ENCODE results near the gene NKX1-1. TPM values are rescaled to one million over a fixed set of nuclear protein-coding genes. Genes with fewer than 3 reads are reported as not detected.

Gene NKX1-1
- total and polyA plus RNA-seq, 5 donors from 2014 or later = not detected

DNA sequence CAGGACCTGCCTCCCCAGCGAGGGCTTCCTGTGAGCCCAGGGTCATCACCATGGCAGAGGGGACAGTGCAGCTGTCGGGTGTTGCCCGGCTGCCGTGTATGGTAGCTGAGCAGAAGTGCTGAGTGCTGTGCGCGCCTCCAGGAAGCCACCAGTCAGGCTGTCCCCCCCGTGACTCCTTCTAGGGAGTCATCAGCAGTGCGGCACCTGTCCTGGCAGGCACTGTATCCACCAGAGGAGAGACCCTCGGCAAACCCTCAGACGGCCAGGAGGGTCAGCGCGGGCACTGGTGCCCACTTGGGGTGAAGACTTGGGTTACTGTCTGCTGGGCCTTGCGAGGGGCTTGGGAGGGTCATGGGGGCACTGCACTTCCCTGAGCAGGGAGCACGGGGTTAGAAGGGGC lies 50.9 kb downstream of the NKX1-1 start:
- Mint-ChIP-seq H3K9me3 (no peaks in the 10 kb centered on the region), H3K4me1 (peaks cover 0 to 14% (median 6%) of the 10 kb centered on the region in 4 donors), H3K36me3 (peaks cover 13% of the 10 kb centered on the region), H3K4me3 (no peak overlapping the region), H3K27ac (no peak overlapping the region), H3K27me3 (no peaks in the 10 kb centered on the region)
- Histone ChIP-seq H3K36me3 (ENCODE audit: control insufficient read depth, insufficient read depth, low read length) (peaks cover 11% of the 10 kb centered on the region), H3K4me3 (ENCODE audit: low read depth, low read length) (no peak overlapping the region), H3K27ac (ENCODE audit: insufficient read depth, low read length, poor library complexity, severe bottlenecking) (no peak overlapping the region), H3K4me1 (ENCODE audit: control insufficient read depth, insufficient read depth, low read length, poor library complexity, severe bottlenecking) (peaks cover 8% of the 10 kb centered on the region), H3K9me3 (ENCODE audit: control insufficient read depth in 2 of 2, low read length in 2 of 2) (no peaks in the 10 kb centered on the region), H3K27me3 (ENCODE audit: control insufficient read depth, insufficient read depth, low read length) (no peaks in the 10 kb centered on the region)
- DNase-seq (no peak), ATAC-seq (ENCODE audit: low read depth in 2 of 2) (no peak)

DNA sequence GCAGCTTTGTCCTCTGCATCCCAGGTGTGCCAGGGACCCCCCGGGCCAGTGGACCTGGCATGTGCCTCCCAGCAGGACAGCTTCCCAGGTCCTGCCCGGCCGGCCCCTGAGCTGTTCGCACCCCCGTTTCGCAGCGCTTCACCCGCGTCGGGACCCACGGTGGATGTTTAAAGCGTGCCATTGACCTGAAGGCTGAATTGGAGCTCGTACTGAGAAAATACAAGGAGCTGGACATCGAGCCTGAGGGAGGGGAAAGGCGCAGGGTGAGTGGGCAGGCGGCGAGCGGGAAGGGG lies 51.3 kb downstream of the NKX1-1 start:
- Histone ChIP-seq H3K4me1 (ENCODE audit: control insufficient read depth, insufficient read depth, low read length, poor library complexity, severe bottlenecking) (peaks cover 8% of the 10 kb centered on the region), H3K36me3 (ENCODE audit: control insufficient read depth, insufficient read depth, low read length) (peaks cover 11% of the 10 kb centered on the region), H3K27me3 (ENCODE audit: control insufficient read depth, insufficient read depth, low read length) (no peaks in the 10 kb centered on the region), H3K4me3 (ENCODE audit: low read depth, low read length) (no peak overlapping the region), H3K27ac (ENCODE audit: insufficient read depth, low read length, poor library complexity, severe bottlenecking) (no peak overlapping the region), H3K9me3 (ENCODE audit: control insufficient read depth in 2 of 2, low read length in 2 of 2) (no peaks in the 10 kb centered on the region)
- DNase-seq (no peak), ATAC-seq (ENCODE audit: low read depth in 2 of 2) (no peak)
- Mint-ChIP-seq H3K27ac (no peak overlapping the region), H3K4me1 (peaks cover 0 to 18% (median 7%) of the 10 kb centered on the region in 4 donors), H3K27me3 (no peaks in the 10 kb centered on the region), H3K9me3 (no peaks in the 10 kb centered on the region), H3K4me3 (no peak overlapping the region), H3K36me3 (peaks cover 13% of the 10 kb centered on the region)

- Mint-ChIP-seq H3K36me3 (peaks cover 13% of the 10 kb centered on the region), H3K4me3 (no peak overlapping the region), H3K27ac (no peak overlapping the region), H3K9me3 (no peaks in the 10 kb centered on the region), H3K4me1 (peaks cover 0 to 19% (median 9%) of the 10 kb centered on the region in 4 donors), H3K27me3 (no peaks in the 10 kb centered on the region)
- Histone ChIP-seq H3K9me3 (ENCODE audit: control insufficient read depth in 2 of 2, low read length in 2 of 2) (no peaks in the 10 kb centered on the region), H3K36me3 (ENCODE audit: control insufficient read depth, insufficient read depth, low read length) (peaks cover 11% of the 10 kb centered on the region), H3K27ac (ENCODE audit: insufficient read depth, low read length, poor library complexity, severe bottlenecking) (no peak overlapping the region), H3K4me3 (ENCODE audit: low read depth, low read length) (no peak overlapping the region), H3K4me1 (ENCODE audit: control insufficient read depth, insufficient read depth, low read length, poor library complexity, severe bottlenecking) (peaks cover 8% of the 10 kb centered on the region), H3K27me3 (ENCODE audit: control insufficient read depth, insufficient read depth, low read length) (no peaks in the 10 kb centered on the region)
- DNase-seq (no peak), ATAC-seq (ENCODE audit: low read depth in 2 of 2) (no peak)
Measured at GRCh38 chr4:1354136-1354982, 51.9 kb downstream of the NKX1-1 start.

- Histone ChIP-seq H3K27ac (ENCODE audit: insufficient read depth, low read length, poor library complexity, severe bottlenecking) (no peak overlapping the region), H3K36me3 (ENCODE audit: control insufficient read depth, insufficient read depth, low read length) (peaks cover 3% of the 10 kb centered on the region), H3K4me3 (ENCODE audit: low read depth, low read length) (no peak overlapping the region), H3K27me3 (ENCODE audit: control insufficient read depth, insufficient read depth, low read length) (no peaks in the 10 kb centered on the region), H3K9me3 (ENCODE audit: control insufficient read depth in 2 of 2, low read length in 2 of 2) (no peaks in the 10 kb centered on the region), H3K4me1 (ENCODE audit: control insufficient read depth, insufficient read depth, low read length, poor library complexity, severe bottlenecking) (peaks cover 8% of the 10 kb centered on the region)
- DNase-seq = no peak
- no peaks in the 10 kb centered on the region for H3K27me3 Mint-ChIP-seq
- no peaks in the 10 kb centered on the region for H3K9me3 Mint-ChIP-seq
- ATAC-seq (ENCODE audit: low read depth in 2 of 2) = no peak
- H3K4me3 Mint-ChIP-seq = no peak overlapping the region
- H3K4me1 Mint-ChIP-seq = peaks cover 5 to 28% (median 17%) of the 10 kb centered on the region in 4 donors
- H3K27ac Mint-ChIP-seq = no peak overlapping the region
- H3K36me3 Mint-ChIP-seq = peaks cover 21% of the 10 kb centered on the region
Measured at GRCh38 chr4:1353186-1354055, 52.8 kb downstream of the NKX1-1 start.

Other genes starting within 250 kb of the NKX1-1 start
- 23.9 TPM for gene SPON2, start 233.9 kb downstream of the NKX1-1 start, total RNA-seq
- 1 to 10 TPM; 3.4 to 8.1 (median 6.2) TPM for gene SPON2, start 233.9 kb downstream of the NKX1-1 start, polyA plus RNA-seq
- gene CTBP1, start 157.3 kb downstream of the NKX1-1 start, total RNA-seq = 198 TPM
- 10 to 100 TPM; 32.4 to 82.8 (median 52.0) TPM for gene CTBP1, start 157.3 kb downstream of the NKX1-1 start, polyA plus RNA-seq
- gene MAEA, start 116.6 kb downstream of the NKX1-1 start, total RNA-seq = 77.7 TPM
- gene MAEA, start 116.6 kb downstream of the NKX1-1 start, polyA plus RNA-seq = 10 to 100 TPM; 61.2 to 76.2 (median 66.2) TPM
- gene UVSSA, start 59.2 kb downstream of the NKX1-1 start, total RNA-seq = 42.9 TPM
- 1 to 10 TPM; 2.1 to 4.4 (median 3.4) TPM for gene UVSSA, start 59.2 kb downstream of the NKX1-1 start, polyA plus RNA-seq

All from CD4-positive, CD25-positive, alpha-beta regulatory T cell (primary cell).